DMS153 (cell line): ENCODE measurements around the gene OR4K15.
"Not testable (repeated sequence)": the region's sequence is repeated elsewhere in the genome, so short reads cannot be mapped to it uniquely, and the experiment has no call there.

Experiments used
- DNase-seq: peaks from one replicate; lab custom pipeline; 2025; lab: John Stamatoyannopoulos, UW

The OR4K15 gene, protein sequence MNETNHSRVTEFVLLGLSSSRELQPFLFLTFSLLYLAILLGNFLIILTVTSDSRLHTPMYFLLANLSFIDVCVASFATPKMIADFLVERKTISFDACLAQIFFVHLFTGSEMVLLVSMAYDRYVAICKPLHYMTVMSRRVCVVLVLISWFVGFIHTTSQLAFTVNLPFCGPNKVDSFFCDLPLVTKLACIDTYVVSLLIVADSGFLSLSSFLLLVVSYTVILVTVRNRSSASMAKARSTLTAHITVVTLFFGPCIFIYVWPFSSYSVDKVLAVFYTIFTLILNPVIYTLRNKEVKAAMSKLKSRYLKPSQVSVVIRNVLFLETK

GRCh38 chr14:19975291-19975690 is at the start of gene OR4K15:
TSS of gene OR4K15 (plus strand) at chr14:19975591. CDS start at chr14:19975591, 0 bp downstream.
- DNase-seq: no peak

GRCh38 chr14:19930617-19931016 is 44.8 kb upstream of the OR4K15 start, which contains the start of gene OR4K1:
TSS of gene OR4K1 (plus strand) at chr14:19930917. CDS start at chr14:19935667, 4,750 bp downstream.
- DNase-seq: no peak

DNA sequence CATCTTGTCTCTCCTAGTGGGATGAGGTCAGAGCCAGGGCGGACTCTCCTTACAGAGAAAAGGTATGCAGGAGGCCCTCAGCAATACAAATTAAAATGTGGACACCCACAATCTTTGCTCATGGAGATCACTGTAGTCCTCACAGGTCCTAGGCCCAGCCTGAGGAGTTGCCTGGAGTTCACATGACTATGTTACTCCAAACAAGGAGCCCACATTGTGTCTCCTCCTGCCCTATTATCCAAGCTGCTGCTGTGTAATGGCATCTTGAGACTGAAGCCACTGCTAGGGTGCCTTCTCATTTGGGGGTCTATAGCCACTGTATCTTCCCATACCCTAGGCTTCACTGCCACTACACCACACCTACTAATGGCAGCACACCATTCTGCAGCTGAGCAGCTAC is 33.7 kb upstream of the OR4K15 start:
- no peak for DNase-seq

DNA sequence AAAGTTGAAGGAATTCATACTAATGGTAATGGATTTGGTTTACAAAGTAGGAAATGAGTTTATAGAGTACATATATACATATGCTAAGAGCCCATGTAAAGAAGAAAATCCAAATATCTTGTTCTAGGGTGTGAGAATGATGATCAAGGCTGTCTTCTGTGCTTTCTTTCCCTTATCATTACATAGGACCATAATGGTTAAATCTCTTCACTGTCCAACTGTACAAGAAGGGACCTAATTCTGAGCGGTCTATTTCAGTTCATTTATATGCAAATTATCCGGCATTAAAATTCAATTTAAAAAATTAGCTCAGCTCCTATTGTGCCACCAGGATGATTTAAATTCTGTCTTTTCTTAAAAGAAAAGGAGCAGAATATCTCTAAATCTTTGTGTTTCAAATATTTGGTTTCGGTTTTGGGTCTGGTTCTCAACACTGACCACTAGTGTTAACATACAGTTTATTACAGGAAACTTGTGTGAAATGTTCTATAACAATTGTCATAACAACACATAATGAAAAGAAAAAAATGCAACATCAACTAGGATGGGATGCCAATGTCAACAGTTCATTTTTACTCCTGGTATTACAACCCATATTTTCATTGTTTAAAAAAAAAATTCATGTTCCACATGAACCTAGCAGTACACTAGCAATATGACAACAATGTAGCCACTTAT is 27.8 kb upstream of the OR4K15 start:
- DNase-seq: no peak

DNA sequence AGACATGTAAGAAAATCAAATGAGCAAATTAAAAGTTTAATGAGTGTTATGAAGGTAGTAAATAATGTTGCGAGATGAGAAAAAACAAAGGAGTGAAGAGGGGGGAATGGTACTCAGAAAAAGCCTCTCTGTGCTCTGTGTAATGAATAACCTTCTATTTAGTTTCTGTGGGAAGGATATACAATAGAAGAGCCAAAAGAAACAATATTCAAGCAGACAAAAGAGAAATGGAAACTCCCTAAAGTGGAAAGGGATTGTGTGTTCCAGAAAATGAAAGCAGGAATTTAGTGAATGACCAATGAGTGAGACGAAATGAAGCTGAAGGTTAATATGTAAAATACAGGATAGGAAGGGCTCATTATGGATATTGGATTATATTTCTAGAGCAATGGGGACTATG is 26.2 kb upstream of the OR4K15 start:
- DNase-seq: no peak

GRCh38 chr14:19969735-19970134 is 5.7 kb upstream of the OR4K15 start:
- not testable (repeated sequence) for DNase-seq

DNA sequence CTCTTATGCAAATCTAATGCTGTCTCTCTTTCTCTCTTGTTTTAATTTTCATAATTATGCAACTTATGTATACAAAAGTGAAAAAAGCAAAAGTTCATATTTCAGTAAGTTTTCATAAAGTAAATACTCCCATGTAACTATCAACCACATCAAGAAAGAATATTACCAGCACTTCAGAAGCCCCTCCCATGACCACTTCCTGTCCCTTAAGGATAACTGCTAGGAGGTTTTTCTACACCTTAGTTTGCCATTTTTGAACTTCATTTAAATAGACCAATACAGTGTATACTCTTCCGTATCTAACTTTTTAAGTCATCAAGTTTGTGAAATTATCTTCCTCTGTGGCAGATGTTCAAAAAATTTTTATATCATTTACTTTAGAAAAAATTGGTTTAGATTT is 547 bp upstream of the OR4K15 start:
- DNase-seq: no peak

DNA sequence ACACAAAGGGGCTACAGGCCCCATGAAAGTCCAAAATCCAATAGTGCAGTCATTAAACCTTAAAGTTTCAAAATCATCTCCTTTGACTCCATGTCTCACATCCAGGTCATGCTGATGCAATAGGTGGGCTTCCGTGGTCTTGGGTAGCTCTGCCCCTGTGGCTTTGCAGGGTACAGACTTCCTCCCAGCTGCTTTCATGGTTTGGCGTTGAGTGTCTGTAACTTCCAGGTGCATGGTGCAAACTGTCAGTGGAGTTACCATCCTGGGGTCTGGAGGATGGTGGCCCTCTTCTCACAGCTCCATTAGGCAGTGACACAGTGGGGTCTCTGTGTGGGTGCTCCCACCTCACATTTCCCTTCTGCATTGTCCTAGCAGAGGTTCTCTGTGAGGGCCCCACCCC is 18.0 kb downstream of the OR4K15 start:
- DNase-seq: no peak

DNA sequence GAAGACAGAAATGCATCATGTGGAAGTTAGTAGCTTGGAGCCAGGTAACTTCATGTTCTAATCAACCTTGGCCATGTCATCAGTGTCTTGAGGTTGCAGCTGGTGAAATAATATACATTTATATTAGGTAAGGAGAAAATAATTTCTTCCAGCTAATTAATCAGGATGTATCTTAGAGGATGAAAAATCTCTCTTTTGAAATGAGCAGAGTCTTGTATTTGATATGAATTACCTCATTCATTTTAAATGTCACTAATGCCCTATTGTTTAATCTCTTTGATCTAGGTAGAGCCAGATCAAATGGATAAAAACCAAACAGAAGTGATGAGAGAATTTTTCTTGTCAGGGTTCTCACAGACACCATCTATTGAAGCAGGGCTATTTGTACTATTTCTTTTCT is 26.5 kb downstream of the OR4K15 start, which contains the start of gene OR4Q2:
Gene OR4Q2, plus strand, starts transcription at position 301 of the 400 bp plus-strand sequence.
- no peak for DNase-seq

GRCh38 chr14:20002319-20002718 is 26.9 kb downstream of the OR4K15 start:
- no peak for DNase-seq

DNA sequence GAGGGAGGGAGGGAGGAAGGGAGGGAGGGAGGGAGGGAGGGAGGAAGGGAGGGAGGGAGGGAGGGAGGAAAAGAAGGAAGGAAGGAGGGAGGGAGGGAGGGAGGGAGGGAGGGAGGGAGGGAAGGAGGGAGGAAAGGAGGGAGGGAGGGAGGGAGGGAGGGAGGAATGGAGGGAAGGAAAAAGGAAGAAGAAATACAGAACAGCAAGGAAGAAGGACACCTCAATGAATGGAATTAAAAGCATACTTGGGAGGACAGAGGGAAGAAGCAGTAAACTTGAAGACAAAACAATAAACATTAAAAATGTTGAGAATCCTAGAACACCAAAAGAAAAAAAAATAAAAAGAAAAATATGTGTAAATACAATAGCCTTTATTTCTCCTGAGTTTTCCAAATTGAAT is 32.8 kb downstream of the OR4K15 start:
- no peak for DNase-seq

DNA sequence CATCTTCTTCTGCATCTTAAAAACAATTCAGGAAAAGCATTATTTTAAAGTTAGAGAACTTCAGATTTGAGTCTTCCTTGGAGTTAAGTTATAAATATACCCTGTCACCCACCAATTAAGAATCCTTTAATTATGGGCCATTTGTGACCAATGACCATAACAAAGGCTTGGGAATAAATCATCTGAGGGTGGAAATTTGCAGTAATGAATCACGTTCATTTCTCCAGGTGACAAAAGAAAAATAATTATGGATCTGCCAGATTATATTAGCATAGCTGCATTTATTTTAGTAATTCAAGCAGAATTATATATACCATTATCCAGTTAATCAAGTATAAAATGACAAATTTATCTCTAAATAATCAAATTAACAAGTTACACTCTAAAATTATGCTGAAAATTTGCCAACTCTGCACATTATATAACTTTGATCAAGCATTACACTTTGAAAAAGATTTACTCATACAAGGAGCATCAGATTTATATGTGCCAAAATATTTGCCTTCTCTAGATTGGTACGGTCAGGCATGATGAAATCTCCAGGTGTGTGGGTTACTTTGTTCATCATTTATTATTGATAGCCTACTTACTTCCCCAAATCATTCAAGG is 44.0 kb downstream of the OR4K15 start, which contains the start of gene OR4K14:
Gene OR4K14, minus strand, starts transcription at position 51 of the 609 bp plus-strand sequence. CDS start 4,114 bp downstream, outside the sequence.
- no peak for DNase-seq
